PFSK-1 (cell line): ENCODE data around the gene PTPRT.

Source experiments
- POLR2AphosphoS5 ChIP-seq: IDR thresholded peaks from 2 replicates; pipeline ENCODE4 v1.6.1; 2012; ENCODE audit warnings: low read depth, mild to moderate bottlenecking, control low read depth, low read length, moderate library complexity
- REST ChIP-seq, 2 experiments: IDR thresholded peaks; 2 replicates each; pipeline versions ENCODE4 v1.6.1 to v1.8.0; 2011 to 2012; ENCODE audit warnings: low read depth in 2 of 2, low read length in 2 of 2, control low read depth in 1 of 2, inconsistent platforms in 1 of 2, mild to moderate bottlenecking in 1 of 2, moderate library complexity in 1 of 2; ENCODE audit not compliant: insufficient read depth in 1 of 2

- TF ChIP-seq POLR2AphosphoS5, result no peak
- no peak for TF ChIP-seq REST (IDR thresholded peaks at IDR 0.05; ENCODE audit: insufficient read depth in 1 of 2, low read depth in 2 of 2, low read length in 2 of 2)
These were observed 727.6 kb downstream of the PTPRT start for GRCh38 chr20:42461965-42462593.
